ENCODE results near the gene SCEL. TPM values are rescaled to one million over a fixed set of nuclear protein-coding genes. Genes with fewer than 3 reads are reported as not detected.

SCEL gene
- total and polyA plus RNA-seq, 7 donors: 0.04 TPM; not detected in 5

DNA sequence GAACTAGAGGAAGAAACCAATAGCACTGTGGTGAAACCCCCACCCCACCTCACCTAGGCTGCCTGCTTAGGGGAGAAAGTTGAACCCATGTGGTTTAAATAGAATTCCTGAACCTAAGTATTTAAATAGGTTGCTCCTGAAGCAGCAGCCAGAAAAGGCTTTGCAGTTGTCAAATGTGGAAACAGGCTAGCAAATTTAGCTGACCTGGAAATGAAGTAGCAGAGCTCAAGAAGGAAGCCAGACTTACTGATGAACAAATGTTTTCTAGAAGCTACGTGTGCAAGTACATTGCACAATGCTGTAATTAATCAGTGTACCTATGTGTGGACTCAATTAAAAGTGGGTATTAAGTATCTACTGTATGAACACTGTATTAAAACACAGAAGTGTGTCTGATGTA lies 61.3 kb downstream of the SCEL start:
- ATAC-seq (peak in 1 of 4 donors; percentile 55), DNase-seq (no peak)
- no peaks in the 10 kb centered on the region for H3K36me3 ChIP-seq (ENCODE audit: insufficient read depth in 1 of 2, low read depth in 1 of 2)
- WGBS, 3 donors: 14 to 24% (median 20%) methylated on average over 1 of the region's 1 CpG
- no peaks in the 10 kb centered on the region for H3K9me3 ChIP-seq
- no peaks in the 10 kb centered on the region for H3K4me1 ChIP-seq
- no peaks in the 10 kb centered on the region for H3K27me3 ChIP-seq (ENCODE audit: insufficient read depth in 3 of 3, low read length in 2 of 3)
- TF ChIP-seq, protein P1, sequence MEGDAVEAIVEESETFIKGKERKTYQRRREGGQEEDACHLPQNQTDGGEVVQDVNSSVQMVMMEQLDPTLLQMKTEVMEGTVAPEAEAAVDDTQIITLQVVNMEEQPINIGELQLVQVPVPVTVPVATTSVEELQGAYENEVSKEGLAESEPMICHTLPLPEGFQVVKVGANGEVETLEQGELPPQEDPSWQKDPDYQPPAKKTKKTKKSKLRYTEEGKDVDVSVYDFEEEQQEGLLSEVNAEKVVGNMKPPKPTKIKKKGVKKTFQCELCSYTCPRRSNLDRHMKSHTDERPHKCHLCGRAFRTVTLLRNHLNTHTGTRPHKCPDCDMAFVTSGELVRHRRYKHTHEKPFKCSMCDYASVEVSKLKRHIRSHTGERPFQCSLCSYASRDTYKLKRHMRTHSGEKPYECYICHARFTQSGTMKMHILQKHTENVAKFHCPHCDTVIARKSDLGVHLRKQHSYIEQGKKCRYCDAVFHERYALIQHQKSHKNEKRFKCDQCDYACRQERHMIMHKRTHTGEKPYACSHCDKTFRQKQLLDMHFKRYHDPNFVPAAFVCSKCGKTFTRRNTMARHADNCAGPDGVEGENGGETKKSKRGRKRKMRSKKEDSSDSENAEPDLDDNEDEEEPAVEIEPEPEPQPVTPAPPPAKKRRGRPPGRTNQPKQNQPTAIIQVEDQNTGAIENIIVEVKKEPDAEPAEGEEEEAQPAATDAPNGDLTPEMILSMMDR (IDR thresholded peaks at IDR 0.05): no peak
- no peak overlapping the region for H3K4me3 ChIP-seq
- H3K27ac ChIP-seq: no peak overlapping the region
- intact Hi-C loops (cut with DNase I): loop anchor here in 1 of 2 donors (5.0 kb wide), 1 partner anchor 156 kb away; no protein-coding TSS in a partner anchor

DNA sequence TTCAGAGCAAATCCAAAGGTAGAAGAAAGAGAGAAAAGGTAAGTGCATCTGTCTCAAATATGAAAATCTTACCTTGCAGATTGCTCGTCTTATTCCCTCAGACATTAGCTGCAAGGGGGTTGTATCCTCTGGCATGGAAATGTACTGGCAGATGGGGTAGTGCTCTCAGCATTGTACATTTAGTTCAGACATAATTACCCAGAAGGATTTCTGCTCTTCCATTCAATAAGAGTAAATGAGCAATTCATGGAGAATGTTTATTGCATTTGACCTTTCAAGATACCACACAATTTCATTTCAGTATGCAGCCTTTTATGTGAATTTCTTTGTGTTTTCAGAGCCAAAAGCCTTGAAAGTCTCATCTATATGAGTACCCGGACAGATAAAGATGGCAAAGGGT lies 63.8 kb downstream of the SCEL start:
- Histone ChIP-seq H3K36me3 (ENCODE audit: insufficient read depth in 1 of 2, low read depth in 1 of 2) (no peaks in the 10 kb centered on the region), H3K9me3 (no peaks in the 10 kb centered on the region), H3K27ac (no peak overlapping the region), H3K4me1 (no peaks in the 10 kb centered on the region), H3K27me3 (ENCODE audit: insufficient read depth in 3 of 3, low read length in 2 of 3) (no peaks in the 10 kb centered on the region), H3K4me3 (no peak overlapping the region)
- DNase-seq: no peak
- WGBS, 3 donors: 87 to 93% (median 90%) methylated on average over 2 of the region's 2 CpGs
- intact Hi-C loops (cut with DNase I): loop anchor here in 1 of 2 donors (5.0 kb wide), 1 partner anchor 153 kb away; no protein-coding TSS in a partner anchor
- no peak for ATAC-seq
- TF ChIP-seq, protein P1 (IDR thresholded peaks at IDR 0.05): no peak

DNA sequence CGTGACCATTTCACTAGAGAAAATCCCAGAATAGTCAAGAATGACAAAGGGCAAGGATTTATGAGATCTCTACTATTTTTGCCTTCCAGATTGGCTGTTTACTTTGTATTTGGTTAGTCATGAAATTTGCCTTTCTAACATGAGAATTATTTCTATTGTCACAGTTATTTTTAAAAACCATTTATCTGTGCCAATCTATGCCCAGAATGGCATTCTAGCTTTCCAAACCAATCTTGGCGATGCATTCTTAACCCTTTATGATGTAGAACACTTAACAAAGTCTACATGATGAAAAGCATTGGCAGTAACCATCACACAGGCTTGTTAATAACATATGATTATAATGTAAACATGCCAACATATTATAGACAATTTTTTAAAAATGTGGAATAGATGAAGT lies 65.2 kb downstream of the SCEL start:
- no peak for DNase-seq
- Histone ChIP-seq H3K27ac (no peak overlapping the region), H3K4me3 (no peak overlapping the region), H3K27me3 (ENCODE audit: insufficient read depth in 3 of 3, low read length in 2 of 3) (no peaks in the 10 kb centered on the region), H3K36me3 (ENCODE audit: insufficient read depth in 1 of 2, low read depth in 1 of 2) (no peaks in the 10 kb centered on the region), H3K9me3 (no peaks in the 10 kb centered on the region), H3K4me1 (no peaks in the 10 kb centered on the region)
- 46 to 55% (median 47%) methylated on average over 2 of the region's 2 CpGs for WGBS, 3 donors
- intact Hi-C loops (cut with DNase I): no loop called here
- TF ChIP-seq, protein P1 (IDR thresholded peaks at IDR 0.05): no peak
- no peak for ATAC-seq

DNA sequence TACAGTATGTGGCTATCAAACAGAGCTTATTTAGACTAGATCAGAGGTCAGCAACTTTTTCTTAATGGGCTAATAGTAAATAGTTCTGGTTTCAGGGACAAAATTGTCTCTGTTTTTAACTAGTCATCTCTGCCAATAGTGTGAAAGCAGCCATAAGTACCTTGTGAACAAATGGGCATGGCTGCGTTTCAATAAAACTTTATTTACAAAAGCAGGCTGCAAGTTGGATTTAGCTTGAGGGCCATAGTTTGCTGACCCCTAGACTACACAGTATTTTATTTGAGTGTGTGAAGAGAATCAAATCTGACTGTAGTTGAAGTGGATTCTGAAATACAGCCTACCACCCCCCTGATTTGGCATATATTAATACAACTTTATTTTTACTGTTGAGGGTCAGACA lies 75.6 kb downstream of the SCEL start:
- intact Hi-C loops (cut with DNase I): no loop called here
- WGBS, 3 donors: 95 to 100% (median 97%) methylated on average over 1 of the region's 1 CpG
- Histone ChIP-seq H3K4me1 (no peaks in the 10 kb centered on the region), H3K9me3 (no peaks in the 10 kb centered on the region), H3K27me3 (ENCODE audit: insufficient read depth in 3 of 3, low read length in 2 of 3) (no peaks in the 10 kb centered on the region), H3K4me3 (no peak overlapping the region), H3K27ac (no peak overlapping the region), H3K36me3 (ENCODE audit: insufficient read depth in 1 of 2, low read depth in 1 of 2) (no peaks in the 10 kb centered on the region)
- TF ChIP-seq, protein P1 (IDR thresholded peaks at IDR 0.05): no peak
- ATAC-seq (no peak), DNase-seq (no peak)

DNA sequence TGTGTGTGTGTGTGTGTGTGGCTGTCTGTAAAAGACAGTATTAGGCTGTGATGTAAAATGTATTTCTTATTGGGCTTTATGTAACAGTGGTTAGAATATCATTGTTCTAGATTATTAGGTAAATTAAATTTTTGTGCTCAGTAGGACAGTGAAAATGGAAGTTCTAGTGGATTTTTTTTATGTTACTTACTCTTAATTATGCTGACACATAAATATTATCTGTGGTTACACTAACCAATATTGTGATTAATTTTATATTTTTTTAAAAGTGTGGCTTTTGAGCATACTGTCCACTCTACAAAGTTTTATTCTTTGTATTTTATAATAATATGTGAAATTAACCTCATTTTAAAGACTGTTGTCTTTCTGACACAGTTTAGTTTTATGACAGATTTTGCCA lies 80.5 kb downstream of the SCEL start:
- TF ChIP-seq, protein P1 (IDR thresholded peaks at IDR 0.05): no peak
- intact Hi-C loops (cut with DNase I): no loop called here
- ATAC-seq: no peak

More for the DNA sequence above, 80.5 kb downstream of the SCEL start:
- no peaks in the 10 kb centered on the region for H3K27me3 ChIP-seq (ENCODE audit: insufficient read depth in 3 of 3, low read length in 2 of 3)
- DNase-seq: no peak
- H3K9me3 ChIP-seq: no peaks in the 10 kb centered on the region
- H3K4me3 ChIP-seq: no peak overlapping the region
- no peaks in the 10 kb centered on the region for H3K36me3 ChIP-seq (ENCODE audit: insufficient read depth in 1 of 2, low read depth in 1 of 2)
- H3K4me1 ChIP-seq: no peaks in the 10 kb centered on the region
- H3K27ac ChIP-seq: no peak overlapping the region
